Body of pancreas (tissue), 4 donors: ENCODE measurements around the gene TMEM79. TPM values are rescaled to one million over a fixed set of nuclear protein-coding genes. Genes with fewer than 3 reads are reported as not detected.

Experiments used
- ATAC-seq: fragments of 150-250 bp; one replicate; pipeline ENCODE4 v1.9.1; 2016
- DNase-seq, 4 donors: peaks; one replicate each; pipeline ENCODE4 v3.0.0-alpha.2; 2019
- H3K27ac ChIP-seq, 4 donors: fragments of 200-600 bp; sonication (generic); 1 replicate in 3 of 4; 2 replicates in 1 of 4; pipeline versions ENCODE4 v1.5.1 to v1.6.1; 2016 to 2019; ENCODE audit warnings: mild to moderate bottlenecking in 1 of 4, mixed read lengths in 1 of 4, moderate library complexity in 1 of 4
- H3K27me3 ChIP-seq, 2 donors: fragments of 200-600 bp; sonication (generic); one replicate each; pipeline ENCODE4 v1.6.0; 2016; ENCODE audit warnings: mild to moderate bottlenecking in 1 of 2
- H3K36me3 ChIP-seq, 2 donors: fragments of 200-600 bp; sonication (generic); replicated peaks in 1 of 2; 2 replicates each; pipeline ENCODE4 v1.5.1; 2016; ENCODE audit warnings: low read depth in 2 of 2; ENCODE audit not compliant: insufficient read depth in 1 of 2
- H3K4me1 ChIP-seq: fragments of 200-600 bp; sonication (generic); one replicate; pipeline ENCODE4 v1.6.0; 2016
- H3K4me3 ChIP-seq, 2 donors: fragments of 200-600 bp; sonication (generic); 1 replicate in 1 of 2; 2 replicates in 1 of 2; pipeline ENCODE4 v1.5.1; 2016 to 2019
- H3K9me3 ChIP-seq, 3 donors: fragments of 200-600 bp; sonication (generic); 1 replicate in 2 of 3; 2 replicates in 1 of 3; pipeline ENCODE4 v1.5.1; 2016
- POLR2A ChIP-seq, 3 donors: fragments of 450-650 bp; IDR thresholded peaks; one replicate each; pipeline ENCODE4 v1.6.1; 2016; ENCODE audit warnings: antibody characterized with exemption in 3 of 3, mild to moderate bottlenecking in 2 of 3
- WGBS, 2 donors: methylation state at CpG; one replicate each; pipeline ENCODE4 v1.1.5; 2017; 5-methylcytosine and 5-hydroxymethylcytosine counted together
- intact Hi-C: fragments of 100-400 bp; cut with DNase I; formaldehyde crosslinking; loops from one replicate; pipeline ENCODE4 v1.15.1; 2023
- total RNA-seq, 2 donors: library from RNA; depleted of rRNA; stranded (reverse); fragments of >200 nt; gene quantifications; one replicate each; pipeline ENCODE4 v1.1.0, GENCODE V29; 2016
- TF ChIP-seq, protein P1 (sequence below), 7 experiments: fragments of 450-650 bp in 4 of 7; fragments of 200-600 bp in 3 of 7; sonication (generic) in 3 of 7; IDR thresholded peaks; one replicate each; pipeline ENCODE4 v1.5.1; 2016 to 2019; ENCODE audit warnings: antibody characterized with exemption in 7 of 7

Gene TMEM79
- total RNA-seq, 2 donors from 2014 or later: 2.3 TPM; not detected in 1

DNA sequence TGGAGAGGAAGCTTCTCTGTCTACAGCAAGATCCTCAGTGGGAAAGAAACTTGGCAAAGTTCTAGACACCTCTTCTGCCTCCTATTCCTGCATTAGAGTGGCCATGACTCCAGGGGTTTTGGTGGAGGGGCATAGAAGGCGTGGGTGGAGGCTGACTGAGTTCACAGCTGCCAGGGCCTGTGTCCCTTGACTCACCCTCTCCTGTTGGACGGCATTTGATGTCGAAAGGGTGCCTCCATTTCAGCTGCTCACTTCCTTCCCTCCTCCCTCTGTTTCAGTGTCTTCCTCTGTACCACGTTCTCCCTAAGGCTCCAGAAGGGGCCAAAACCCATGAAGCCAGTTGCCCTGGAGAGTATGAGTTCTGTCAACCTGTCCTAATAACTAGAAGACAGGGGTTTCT lies 632 bp downstream of the TMEM79 start:
- Histone ChIP-seq H3K4me1 (peaks cover 25% of the 10 kb centered on the region), H3K27me3 (no peaks in the 10 kb centered on the region), H3K27ac (no peak overlapping the region), H3K36me3 (no peaks in the 10 kb centered on the region), H3K9me3 (no peaks in the 10 kb centered on the region), H3K4me3 (no peak overlapping the region)
- no peak for ATAC-seq
- intact Hi-C loops: no loop called here
- DNase-seq: no peak
- TF ChIP-seq, protein P1, sequence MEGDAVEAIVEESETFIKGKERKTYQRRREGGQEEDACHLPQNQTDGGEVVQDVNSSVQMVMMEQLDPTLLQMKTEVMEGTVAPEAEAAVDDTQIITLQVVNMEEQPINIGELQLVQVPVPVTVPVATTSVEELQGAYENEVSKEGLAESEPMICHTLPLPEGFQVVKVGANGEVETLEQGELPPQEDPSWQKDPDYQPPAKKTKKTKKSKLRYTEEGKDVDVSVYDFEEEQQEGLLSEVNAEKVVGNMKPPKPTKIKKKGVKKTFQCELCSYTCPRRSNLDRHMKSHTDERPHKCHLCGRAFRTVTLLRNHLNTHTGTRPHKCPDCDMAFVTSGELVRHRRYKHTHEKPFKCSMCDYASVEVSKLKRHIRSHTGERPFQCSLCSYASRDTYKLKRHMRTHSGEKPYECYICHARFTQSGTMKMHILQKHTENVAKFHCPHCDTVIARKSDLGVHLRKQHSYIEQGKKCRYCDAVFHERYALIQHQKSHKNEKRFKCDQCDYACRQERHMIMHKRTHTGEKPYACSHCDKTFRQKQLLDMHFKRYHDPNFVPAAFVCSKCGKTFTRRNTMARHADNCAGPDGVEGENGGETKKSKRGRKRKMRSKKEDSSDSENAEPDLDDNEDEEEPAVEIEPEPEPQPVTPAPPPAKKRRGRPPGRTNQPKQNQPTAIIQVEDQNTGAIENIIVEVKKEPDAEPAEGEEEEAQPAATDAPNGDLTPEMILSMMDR (IDR thresholded peaks at IDR 0.05): no peak
- TF ChIP-seq POLR2A (IDR thresholded peaks at IDR 0.05): no peak
- 59 to 82% methylated on average over 4 of the region's 4 CpGs for WGBS, 2 donors

DNA sequence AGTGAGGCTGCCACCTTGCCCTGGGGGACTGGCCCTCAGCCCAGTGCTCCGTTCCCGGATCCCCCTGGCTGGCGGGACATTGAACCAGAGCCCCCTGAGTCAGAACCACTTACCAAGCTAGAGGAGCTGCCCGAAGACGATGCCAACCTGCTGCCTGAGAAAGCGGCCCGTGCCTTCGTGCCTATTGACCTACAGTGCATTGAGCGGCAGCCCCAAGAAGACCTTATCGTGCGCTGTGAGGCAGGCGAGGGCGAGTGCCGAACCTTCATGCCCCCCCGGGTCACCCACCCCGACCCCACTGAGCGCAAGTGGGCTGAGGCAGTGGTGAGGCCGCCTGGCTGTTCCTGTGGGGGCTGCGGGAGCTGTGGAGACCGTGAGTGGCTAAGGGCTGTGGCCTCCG lies 1.3 kb downstream of the TMEM79 start:
- Histone ChIP-seq H3K27me3 (no peaks in the 10 kb centered on the region), H3K4me1 (peaks cover 25% of the 10 kb centered on the region), H3K9me3 (no peaks in the 10 kb centered on the region), H3K4me3 (no peak overlapping the region), H3K27ac (no peak overlapping the region), H3K36me3 (no peaks in the 10 kb centered on the region)
- intact Hi-C loops: no loop called here
- TF ChIP-seq POLR2A (IDR thresholded peaks at IDR 0.05): no peak
- DNase-seq (no peak), ATAC-seq (no peak)
- WGBS, 2 donors: 91 to 100% methylated on average over 1 to 16 of the region's 21 CpGs

DNA sequence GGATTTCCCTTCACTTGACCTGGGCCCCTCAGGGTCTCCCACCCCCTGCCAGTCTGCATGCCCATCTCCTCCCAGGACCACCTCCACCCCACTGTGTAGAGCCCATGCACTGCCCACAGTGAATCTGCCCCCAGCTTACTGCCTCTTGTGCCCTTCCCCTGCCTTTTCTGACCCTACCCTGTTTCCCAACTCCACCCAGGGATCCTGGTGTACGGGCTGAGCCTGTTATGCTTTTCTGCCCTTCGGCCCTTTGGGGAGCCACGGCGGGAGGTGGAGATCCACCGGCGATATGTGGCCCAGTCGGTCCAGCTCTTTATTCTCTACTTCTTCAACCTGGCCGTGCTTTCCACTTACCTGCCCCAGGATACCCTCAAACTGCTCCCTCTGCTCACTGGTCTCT lies 1.9 kb downstream of the TMEM79 start:
- H3K9me3 ChIP-seq: no peaks in the 10 kb centered on the region
- intact Hi-C loops: no loop called here
- TF ChIP-seq, protein P1 (IDR thresholded peaks at IDR 0.05): no peak
- TF ChIP-seq POLR2A (IDR thresholded peaks at IDR 0.05): no peak
- H3K4me1 ChIP-seq: peaks cover 27% of the 10 kb centered on the region
- H3K27ac ChIP-seq: no peak overlapping the region
- no peak for ATAC-seq
- H3K36me3 ChIP-seq: no peaks in the 10 kb centered on the region
- no peaks in the 10 kb centered on the region for H3K27me3 ChIP-seq
- 93 to 95% methylated on average over 8 of the region's 8 CpGs for WGBS, 2 donors
- no peak for DNase-seq
- H3K4me3 ChIP-seq: no peak overlapping the region

DNA sequence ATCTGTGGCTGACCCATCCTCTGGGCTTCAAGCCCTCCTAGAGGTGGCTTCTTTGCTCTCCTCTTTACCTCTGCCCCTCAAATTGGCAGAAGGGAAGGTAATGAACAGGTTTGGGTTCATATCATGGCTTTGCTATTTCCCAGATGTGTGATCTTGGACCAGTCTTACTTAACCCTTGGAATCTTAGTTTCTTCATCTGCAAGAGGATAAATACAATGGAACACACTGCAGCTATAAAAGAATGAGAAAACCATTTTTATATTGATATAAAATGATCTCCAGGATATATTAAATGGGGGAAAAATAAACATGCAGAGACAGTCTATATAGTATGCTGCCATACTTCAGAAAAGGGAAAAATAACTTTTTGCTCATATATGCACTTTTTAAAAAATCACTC lies 5.7 kb downstream of the TMEM79 start:
- ATAC-seq: no peak
- no peak for TF ChIP-seq POLR2A (IDR thresholded peaks at IDR 0.05)
- TF ChIP-seq, protein P1 (IDR thresholded peaks at IDR 0.05): no peak
- no peaks in the 10 kb centered on the region for H3K9me3 ChIP-seq
- no peak for DNase-seq
- intact Hi-C loops: no loop called here
- no peak overlapping the region for H3K4me3 ChIP-seq
- H3K4me1 ChIP-seq: peaks cover 23% of the 10 kb centered on the region
- H3K27me3 ChIP-seq: no peaks in the 10 kb centered on the region
- H3K36me3 ChIP-seq: no peaks in the 10 kb centered on the region
- no peak overlapping the region for H3K27ac ChIP-seq

DNA sequence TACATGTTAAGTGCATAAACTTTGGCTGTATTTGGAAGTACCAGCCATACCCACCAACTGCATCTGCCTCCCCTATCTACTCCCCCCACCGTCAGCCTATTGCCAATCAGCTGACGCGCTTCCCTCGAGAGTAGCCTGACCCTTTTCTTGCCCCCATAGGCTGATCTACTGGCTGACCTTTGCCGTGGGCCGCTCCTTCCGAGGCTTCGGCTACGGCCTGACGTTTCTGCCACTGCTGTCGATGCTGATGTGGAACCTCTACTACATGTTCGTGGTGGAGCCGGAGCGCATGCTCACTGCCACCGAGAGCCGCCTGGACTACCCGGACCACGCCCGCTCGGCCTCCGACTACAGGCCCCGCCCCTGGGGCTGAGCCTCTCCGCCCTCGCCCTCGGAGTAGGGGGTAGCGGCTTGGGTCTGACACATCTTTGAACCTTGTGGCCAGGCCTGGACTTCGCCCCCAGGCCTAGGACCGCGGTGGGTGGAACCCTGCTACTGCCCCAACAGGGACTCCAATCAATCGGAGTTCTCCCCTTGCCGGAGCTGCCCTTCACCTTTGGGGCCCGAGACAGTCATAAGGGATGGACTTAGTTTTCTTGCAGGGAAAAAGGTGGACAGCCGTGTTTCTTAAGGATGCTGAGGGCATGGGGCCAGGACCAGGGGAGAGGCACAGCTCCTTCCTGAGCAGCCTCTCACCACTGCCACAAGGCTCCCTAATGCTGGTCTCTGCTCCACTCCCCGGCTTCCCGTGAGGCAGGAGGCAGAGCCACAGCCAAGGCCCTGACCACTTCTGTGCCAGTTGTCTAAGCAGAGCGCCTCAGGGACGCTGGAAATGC lies 7.3 kb downstream of the TMEM79 start:
- 11 to 12% methylated on average over 13 to 37 of the region's 37 CpGs for WGBS, 2 donors
- peak overlapping the region; percentile 23 to 72 (median 62) for H3K27ac ChIP-seq
- peak; percentile 93 for ATAC-seq
- DNase-seq: peak; percentile 85 to 96 (median 94)
- peak overlapping the region in 1 of 2 donors; percentile 10 for H3K4me3 ChIP-seq
- H3K9me3 ChIP-seq: no peaks in the 10 kb centered on the region
- intact Hi-C loops: no loop called here
- no peaks in the 10 kb centered on the region for H3K27me3 ChIP-seq
- H3K36me3 ChIP-seq: no peaks in the 10 kb centered on the region
- peaks cover 28% of the 10 kb centered on the region for H3K4me1 ChIP-seq
- peak; percentile 33 to 75 (median 68) for TF ChIP-seq POLR2A (IDR thresholded peaks at IDR 0.05)
- TF ChIP-seq, protein P1 (IDR thresholded peaks at IDR 0.05): no peak
